HL-60 (cell line): ENCODE results near the gene GRM8.

ENCODE experiments used
- POLR2AphosphoS5 ChIP-seq: IDR thresholded peaks from 2 replicates; pipeline ENCODE4 v1.6.1; 2012; ENCODE audit warnings: low read depth
- REST ChIP-seq: IDR thresholded peaks from 2 replicates; pipeline ENCODE4 v1.6.1; 2012; ENCODE audit warnings: low read depth; ENCODE audit not compliant: insufficient replicate concordance
- TF ChIP-seq, protein P1 (sequence below): IDR thresholded peaks from one replicate; pipeline ENCODE4 v1.5.1; 2011; ENCODE audit warnings: low read length, control low read depth, inconsistent platforms; ENCODE audit not compliant: insufficient read depth

DNA sequence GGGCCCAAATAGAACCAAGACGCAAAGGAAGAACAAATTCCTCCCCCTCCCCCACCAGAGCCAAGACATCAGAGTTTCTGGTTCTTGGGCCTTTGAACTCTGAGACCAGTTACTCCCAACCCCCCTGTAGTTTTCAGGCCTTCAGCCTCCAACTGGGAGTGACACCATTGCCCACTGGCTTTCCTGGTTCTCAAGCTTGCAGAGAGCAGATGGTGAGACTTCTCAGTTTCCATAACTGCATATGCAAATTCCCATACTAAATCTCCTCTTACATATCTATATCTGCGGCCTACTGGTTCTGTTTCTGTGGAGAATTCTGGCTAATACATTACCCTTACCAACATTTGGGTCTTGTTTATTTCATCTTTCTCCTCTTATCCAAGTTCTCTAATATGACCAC is 762.9 kb downstream of the GRM8 start:
- TF ChIP-seq, protein P1, sequence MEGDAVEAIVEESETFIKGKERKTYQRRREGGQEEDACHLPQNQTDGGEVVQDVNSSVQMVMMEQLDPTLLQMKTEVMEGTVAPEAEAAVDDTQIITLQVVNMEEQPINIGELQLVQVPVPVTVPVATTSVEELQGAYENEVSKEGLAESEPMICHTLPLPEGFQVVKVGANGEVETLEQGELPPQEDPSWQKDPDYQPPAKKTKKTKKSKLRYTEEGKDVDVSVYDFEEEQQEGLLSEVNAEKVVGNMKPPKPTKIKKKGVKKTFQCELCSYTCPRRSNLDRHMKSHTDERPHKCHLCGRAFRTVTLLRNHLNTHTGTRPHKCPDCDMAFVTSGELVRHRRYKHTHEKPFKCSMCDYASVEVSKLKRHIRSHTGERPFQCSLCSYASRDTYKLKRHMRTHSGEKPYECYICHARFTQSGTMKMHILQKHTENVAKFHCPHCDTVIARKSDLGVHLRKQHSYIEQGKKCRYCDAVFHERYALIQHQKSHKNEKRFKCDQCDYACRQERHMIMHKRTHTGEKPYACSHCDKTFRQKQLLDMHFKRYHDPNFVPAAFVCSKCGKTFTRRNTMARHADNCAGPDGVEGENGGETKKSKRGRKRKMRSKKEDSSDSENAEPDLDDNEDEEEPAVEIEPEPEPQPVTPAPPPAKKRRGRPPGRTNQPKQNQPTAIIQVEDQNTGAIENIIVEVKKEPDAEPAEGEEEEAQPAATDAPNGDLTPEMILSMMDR: no peak
- TF ChIP-seq POLR2AphosphoS5: no peak
- TF ChIP-seq REST: no peak
